GM13976 (cell line): ENCODE results near the gene DCC.

Source experiments
- DNase-seq: peaks from one replicate; pipeline ENCODE4 v3.0.0; 2012; ENCODE audit warnings: low spot score
- CTCF ChIP-seq: IDR thresholded peaks from 2 replicates; pipeline ENCODE4 v1.5.1; 2012; ENCODE audit warnings: borderline replicate concordance, mild to moderate bottlenecking; ENCODE audit not compliant: insufficient read depth; ENCODE audit errors: extremely low read depth, missing control alignments, control extremely low read depth
- in situ Hi-C: fragments of 300-500 bp; cut with MboI; formaldehyde crosslinking; loops from one replicate; pipeline ENCODE4 v1.12.0; 2022; ENCODE audit warnings: low sequenced_read_pairs, mixed read lengths, inconsistent platforms; ENCODE audit not compliant: unreplicated experiment

The DCC gene

GRCh38 chr18:52670896-52671295, 330.9 kb downstream of the DCC start:
- no peak for TF ChIP-seq CTCF
- DNase-seq = no peak
- in situ Hi-C loops = no loop called here

GRCh38 chr18:52678034-52678433, 338.0 kb downstream of the DCC start:
- no peak for DNase-seq
- TF ChIP-seq CTCF = no peak
- in situ Hi-C loops = loop anchor here (25.0 kb wide), 2 partner anchors 341 to 1016 kb away; partner anchors contain the start of gene DCC

- TF ChIP-seq CTCF = no peak
- no peak for DNase-seq
- in situ Hi-C loops = loop anchor here (25.0 kb wide), 2 partner anchors 341 to 1016 kb away; partner anchors contain the start of gene DCC
These were observed 338.6 kb downstream of the DCC start for GRCh38 chr18:52678551-52678950.

GRCh38 chr18:52679354-52679753, 339.4 kb downstream of the DCC start:
- in situ Hi-C loops = loop anchor here (25.0 kb wide), 2 partner anchors 342 to 1017 kb away; partner anchors contain the start of gene DCC
- TF ChIP-seq CTCF = no peak
- DNase-seq = no peak

GRCh38 chr18:52682260-52682659, 342.3 kb downstream of the DCC start:
- in situ Hi-C loops = loop anchor here (25.0 kb wide), 2 partner anchors 345 to 1020 kb away; partner anchors contain the start of gene DCC
- no peak for DNase-seq
- no peak for TF ChIP-seq CTCF

GRCh38 chr18:52685316-52685715, 345.3 kb downstream of the DCC start:
- in situ Hi-C loops = loop anchor here (25.0 kb wide), 2 partner anchors 348 to 1023 kb away; partner anchors contain the start of gene DCC

More at GRCh38 chr18:52685316-52685715, 345.3 kb downstream of the DCC start:
- TF ChIP-seq CTCF = no peak
- DNase-seq = no peak
